Kasumi-1 (cell line): ENCODE results near the gene HK1.
"Not testable (repeated sequence)": the region's sequence is repeated elsewhere in the genome, so short reads cannot be mapped to it uniquely, and the experiment has no call there.

Experiments used
- DNase-seq, 2 experiments: peaks; one replicate each; lab custom pipeline; 2025; lab: John Stamatoyannopoulos, UW

HK1 gene

GRCh38 chr10:69308304-69308703 is 30.0 kb downstream of the HK1 start:
- not testable (repeated sequence) for DNase-seq

- DNase-seq: no peak
Observed at GRCh38 chr10:69311309-69311708, 33.0 kb downstream of the HK1 start.

GRCh38 chr10:69312528-69312927 is 34.2 kb downstream of the HK1 start:
- DNase-seq: no peak

- no peak for DNase-seq
Observed at GRCh38 chr10:69315100-69315542, 36.8 kb downstream of the HK1 start.

GRCh38 chr10:69315610-69316312 is 37.5 kb downstream of the HK1 start:
- DNase-seq: no peak

- no peak for DNase-seq
Observed at GRCh38 chr10:69316313-69317059, 38.2 kb downstream of the HK1 start.

- DNase-seq: no peak
Observed at GRCh38 chr10:69317175-69317604, 38.9 kb downstream of the HK1 start.

- DNase-seq: no peak
Observed at GRCh38 chr10:69317626-69318105, 39.4 kb downstream of the HK1 start.

- DNase-seq: peak; percentile 89 to 92
Observed at GRCh38 chr10:69318106-69318866, 40.0 kb downstream of the HK1 start.

GRCh38 chr10:69318867-69319727 is 40.8 kb downstream of the HK1 start:
- peak; percentile 44 to 68 for DNase-seq

- DNase-seq: no peak
Observed at GRCh38 chr10:69319841-69320316, 41.6 kb downstream of the HK1 start.

- DNase-seq: no peak
Observed at GRCh38 chr10:69320521-69320920, 42.2 kb downstream of the HK1 start.

- DNase-seq: no peak
Observed at GRCh38 chr10:69321039-69321715, 42.9 kb downstream of the HK1 start.

- no peak for DNase-seq
Observed at GRCh38 chr10:69321865-69322264, 43.6 kb downstream of the HK1 start.

GRCh38 chr10:69322346-69322745 is 44.0 kb downstream of the HK1 start:
- not testable (repeated sequence) for DNase-seq

GRCh38 chr10:69323622-69324021 is 45.3 kb downstream of the HK1 start:
- DNase-seq: no peak

GRCh38 chr10:69324583-69324982 is 46.3 kb downstream of the HK1 start:
- DNase-seq: no peak

GRCh38 chr10:69325637-69326523 is 47.6 kb downstream of the HK1 start:
- DNase-seq: not testable (repeated sequence)

- no peak for DNase-seq
Observed at GRCh38 chr10:69326692-69327091, 48.4 kb downstream of the HK1 start.
